Ramos (cell line): ENCODE results near the gene STRN4.
"Not testable (repeated sequence)": the region's sequence is repeated elsewhere in the genome, so short reads cannot be mapped to it uniquely, and the experiment has no call there.

Experiments used
- in situ Hi-C: fragments of 300-500 bp; cut with MboI; formaldehyde crosslinking; loops from one replicate; pipeline ENCODE4 v1.14.3; 2022; ENCODE audit warnings: low sequenced_read_pairs; ENCODE audit not compliant: unreplicated experiment

STRN4 gene

GRCh38 chr19:46746281-46747057 is at the start of gene STRN4:
STRN4 (minus strand) TSS chr19:46746450; CDS start chr19:46746430, 20 bp downstream.
- in situ Hi-C loops = no loop called here

GRCh38 chr19:46791944-46792343 is 45.7 kb upstream of the STRN4 start:
- in situ Hi-C loops = no loop called here

- in situ Hi-C loops = no loop called here
Observed at GRCh38 chr19:46789371-46789770, 43.1 kb upstream of the STRN4 start.

GRCh38 chr19:46788968-46789338 is 42.7 kb upstream of the STRN4 start:
- in situ Hi-C loops = no loop called here

GRCh38 chr19:46788262-46788967 is 42.2 kb upstream of the STRN4 start, which contains the start of gene SLC1A5:
SLC1A5 (minus strand) TSS chr19:46788594; CDS start chr19:46787965, 629 bp downstream.
- in situ Hi-C loops = no loop called here

GRCh38 chr19:46787331-46788261 is 41.3 kb upstream of the STRN4 start:
- in situ Hi-C loops = no loop called here

GRCh38 chr19:46787040-46787330 is 40.7 kb upstream of the STRN4 start:
- in situ Hi-C loops = no loop called here

- in situ Hi-C loops = no loop called here
Observed at GRCh38 chr19:46786236-46787039, 40.2 kb upstream of the STRN4 start.

GRCh38 chr19:46785980-46786235 is 39.7 kb upstream of the STRN4 start:
- in situ Hi-C loops = no loop called here

GRCh38 chr19:46785054-46785979 is 39.1 kb upstream of the STRN4 start:
- in situ Hi-C loops = no loop called here

- in situ Hi-C loops = no loop called here
Observed at GRCh38 chr19:46784262-46785053, 38.2 kb upstream of the STRN4 start.

GRCh38 chr19:46783670-46784069 is 37.4 kb upstream of the STRN4 start:
- in situ Hi-C loops = no loop called here

GRCh38 chr19:46782355-46783019 is 36.2 kb upstream of the STRN4 start:
- in situ Hi-C loops = no loop called here

GRCh38 chr19:46777956-46778645 is 31.9 kb upstream of the STRN4 start:
- in situ Hi-C loops = not testable (repeated sequence)

- in situ Hi-C loops = no loop called here
Observed at GRCh38 chr19:46776927-46777911, 31.0 kb upstream of the STRN4 start.

- in situ Hi-C loops = no loop called here
Observed at GRCh38 chr19:46775642-46776258, 29.5 kb upstream of the STRN4 start.
